Stimulated activated CD8-positive, alpha-beta memory T cell treated with anti-CD3 and anti-CD28 coated beads, Interleukin-4, amount 100 ng/mL, for 4 hours (primary cell): ENCODE data around the gene CRIP2.

Source experiments
- DNase-seq, 2 donors: peaks; one replicate each; pipeline ENCODE4 v3.0.0-alpha.2; 2020; ENCODE audit warnings: low read depth in 2 of 2, low spot score in 1 of 2

Gene CRIP2

DNA sequence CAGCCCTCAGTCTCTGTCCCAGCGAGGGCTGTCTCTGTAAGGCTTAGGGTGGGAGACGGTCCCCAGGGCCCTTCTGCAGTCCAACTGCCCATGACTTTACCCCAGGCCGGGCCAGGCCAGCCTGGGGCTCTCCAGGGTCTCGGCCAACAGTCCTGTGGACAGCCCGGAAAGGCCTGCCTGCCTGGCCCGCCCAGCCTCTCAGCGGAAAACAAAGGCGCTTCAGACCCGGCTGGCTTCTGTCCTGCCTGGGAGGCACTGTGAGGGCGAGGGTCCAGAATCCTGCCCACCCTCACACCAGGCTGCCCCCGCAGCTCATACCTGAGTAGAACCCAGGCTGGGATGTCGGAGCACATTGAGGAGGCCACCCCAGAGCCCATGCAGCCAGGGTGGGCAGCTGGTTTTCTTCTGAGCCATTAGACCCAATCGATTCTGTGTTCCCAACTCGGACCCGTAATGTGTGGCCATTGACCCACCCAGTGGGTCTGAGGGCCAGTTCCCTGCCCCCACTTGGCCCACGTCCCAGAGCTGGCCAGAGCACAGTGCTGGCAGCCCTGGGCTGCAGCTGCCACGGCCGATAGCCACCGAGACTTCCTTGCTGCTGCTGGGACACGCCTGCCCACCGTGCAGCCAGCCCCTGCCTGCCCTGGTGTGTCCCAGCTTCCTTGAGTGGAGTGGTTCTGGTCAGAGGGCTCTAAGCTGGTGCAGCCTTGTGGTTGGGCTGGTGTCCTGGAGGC is 1.6 kb downstream of the CRIP2 start:
- no peak for DNase-seq

DNA sequence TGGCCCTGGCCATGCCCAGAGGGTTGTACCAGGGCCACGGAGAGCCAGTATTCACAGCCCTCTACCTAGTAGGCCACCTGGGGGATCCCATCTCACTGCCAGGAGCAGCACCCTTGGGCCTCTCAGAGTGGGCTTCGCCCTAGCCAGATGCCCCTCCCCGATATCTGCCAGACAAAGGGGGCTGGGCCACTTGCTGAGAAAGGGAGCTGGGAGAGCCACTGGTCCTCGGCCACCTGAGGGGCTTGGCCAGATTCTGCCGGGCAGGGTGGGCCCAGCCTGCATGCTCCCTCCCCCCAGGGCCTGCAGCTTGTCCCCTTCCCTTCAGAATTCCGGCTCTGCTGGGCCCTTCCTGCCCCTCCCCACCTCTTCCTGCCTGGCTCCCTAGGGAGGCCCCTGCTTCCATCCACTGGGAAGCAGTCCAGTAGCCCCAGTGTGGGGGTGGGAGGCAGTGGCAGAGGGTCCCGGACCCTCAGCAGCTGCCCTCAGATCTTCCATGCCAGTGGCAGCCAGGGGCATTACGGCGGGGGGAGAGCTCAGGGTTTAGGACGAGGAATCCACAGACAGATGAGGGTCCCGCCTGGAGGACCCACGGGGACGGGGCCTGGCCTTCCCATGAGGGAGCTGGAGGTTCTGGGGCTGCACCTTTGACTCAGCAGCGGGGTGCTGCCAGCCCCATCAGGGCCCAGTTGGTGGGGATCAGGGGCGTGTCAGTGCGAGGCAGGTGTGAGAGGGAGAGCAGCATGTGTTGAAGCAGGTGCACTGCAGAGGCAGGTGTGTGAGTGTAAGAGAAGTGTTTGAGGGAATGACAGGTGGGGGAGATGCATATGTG is 2.4 kb downstream of the CRIP2 start:
- DNase-seq = no peak

DNA sequence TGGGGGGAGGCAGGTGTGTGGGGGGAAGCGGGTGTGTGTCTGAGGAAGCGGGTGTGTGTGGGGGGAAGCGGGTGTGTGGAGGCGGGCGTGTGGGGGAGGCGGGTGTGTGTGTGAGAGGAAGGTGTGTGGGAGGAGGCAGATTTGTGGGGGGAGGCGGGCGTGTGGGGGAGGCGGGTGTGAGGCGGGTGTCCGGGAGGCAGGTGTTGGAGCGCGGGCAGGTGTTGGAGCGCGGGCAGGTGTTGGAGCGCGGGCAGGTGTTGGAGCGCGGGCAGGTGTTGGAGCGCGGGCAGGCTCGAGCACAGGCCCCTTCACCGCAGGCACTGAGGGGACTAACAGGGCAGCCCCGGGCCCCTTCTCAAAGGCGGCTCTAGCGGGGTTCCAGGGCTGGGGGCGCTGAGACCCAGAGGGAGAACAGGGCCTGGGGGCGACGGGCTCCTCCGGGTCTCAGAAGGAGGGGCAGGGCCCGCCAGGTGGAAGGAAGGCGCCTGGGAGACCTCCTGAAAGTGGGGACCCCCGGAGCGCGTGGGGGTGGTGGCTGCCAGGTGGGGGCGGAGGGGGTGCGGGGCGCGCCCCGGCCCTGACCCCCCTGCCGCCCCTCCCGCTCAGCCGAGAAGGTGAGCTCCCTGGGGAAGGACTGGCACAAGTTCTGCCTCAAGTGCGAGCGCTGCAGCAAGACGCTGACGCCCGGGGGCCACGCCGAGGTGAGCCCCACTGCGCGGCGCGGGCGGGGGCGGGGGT is 3.2 kb downstream of the CRIP2 start:
- no peak for DNase-seq

DNA sequence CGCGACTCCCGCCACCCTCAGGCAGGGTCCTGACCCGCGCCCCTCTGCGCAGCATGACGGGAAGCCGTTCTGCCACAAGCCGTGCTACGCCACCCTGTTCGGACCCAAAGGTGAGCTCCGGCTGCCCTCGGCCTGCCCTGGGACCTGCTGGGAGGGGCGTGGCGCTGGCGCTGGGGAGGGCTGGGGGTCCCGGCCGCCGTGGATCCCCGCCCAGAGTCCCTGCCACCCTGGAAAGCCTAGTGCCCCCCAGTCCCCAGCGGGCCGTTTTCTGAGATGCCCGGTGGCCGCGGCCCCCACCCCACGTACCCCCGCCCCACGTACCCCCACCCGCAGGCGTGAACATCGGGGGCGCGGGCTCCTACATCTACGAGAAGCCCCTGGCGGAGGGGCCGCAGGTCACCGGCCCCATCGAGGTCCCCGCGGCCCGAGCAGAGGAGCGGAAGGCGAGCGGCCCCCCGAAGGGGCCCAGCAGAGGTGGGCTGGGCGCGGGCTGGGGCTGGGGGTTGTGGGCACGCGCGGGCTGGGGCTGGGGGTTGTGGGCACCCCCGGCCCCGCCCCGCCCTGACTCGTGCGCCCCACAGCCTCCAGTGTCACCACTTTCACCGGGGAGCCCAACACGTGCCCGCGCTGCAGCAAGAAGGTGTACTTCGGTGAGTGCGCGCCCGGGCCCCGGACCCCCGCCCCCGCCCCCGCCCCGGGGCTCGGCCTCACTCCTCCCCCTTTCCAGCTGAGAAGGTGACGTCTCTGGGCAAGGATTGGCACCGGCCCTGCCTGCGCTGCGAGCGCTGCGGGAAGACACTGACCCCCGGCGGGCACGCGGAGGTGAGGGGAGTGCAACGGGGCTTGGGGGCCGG is 4.0 kb downstream of the CRIP2 start:
- DNase-seq = no peak

DNA sequence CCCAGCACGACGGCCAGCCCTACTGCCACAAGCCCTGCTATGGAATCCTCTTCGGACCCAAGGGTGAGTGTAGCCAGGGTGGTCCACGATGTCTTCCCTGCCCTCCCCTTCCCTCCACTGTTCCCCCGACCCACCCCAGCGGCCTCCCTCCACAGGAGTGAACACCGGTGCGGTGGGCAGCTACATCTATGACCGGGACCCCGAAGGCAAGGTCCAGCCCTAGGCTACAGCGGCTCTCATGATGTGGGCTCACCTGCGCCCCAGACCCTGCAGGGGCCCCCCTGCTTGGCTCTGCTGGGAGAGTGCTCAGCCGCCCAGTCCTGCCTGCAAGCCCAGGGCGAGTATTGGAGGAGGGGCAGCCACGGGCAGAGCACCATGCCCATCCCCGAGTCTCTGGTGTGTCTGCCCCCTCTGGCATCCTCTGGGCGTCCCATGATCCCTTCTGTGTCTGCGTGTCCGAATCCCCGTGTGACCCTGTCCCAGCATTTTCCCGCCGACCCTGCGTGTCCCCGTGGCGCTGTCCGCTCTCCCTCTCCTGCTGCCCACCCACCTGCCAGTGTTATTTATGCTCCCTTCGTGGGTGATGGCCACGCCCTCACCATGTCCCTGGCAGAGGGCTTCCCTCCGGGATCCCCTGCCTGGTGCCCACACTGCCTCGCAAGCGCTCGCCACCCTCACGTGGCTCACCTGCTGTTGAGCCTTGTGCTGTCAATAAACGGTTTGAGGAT is 5.0 kb downstream of the CRIP2 start:
- no peak for DNase-seq

DNA sequence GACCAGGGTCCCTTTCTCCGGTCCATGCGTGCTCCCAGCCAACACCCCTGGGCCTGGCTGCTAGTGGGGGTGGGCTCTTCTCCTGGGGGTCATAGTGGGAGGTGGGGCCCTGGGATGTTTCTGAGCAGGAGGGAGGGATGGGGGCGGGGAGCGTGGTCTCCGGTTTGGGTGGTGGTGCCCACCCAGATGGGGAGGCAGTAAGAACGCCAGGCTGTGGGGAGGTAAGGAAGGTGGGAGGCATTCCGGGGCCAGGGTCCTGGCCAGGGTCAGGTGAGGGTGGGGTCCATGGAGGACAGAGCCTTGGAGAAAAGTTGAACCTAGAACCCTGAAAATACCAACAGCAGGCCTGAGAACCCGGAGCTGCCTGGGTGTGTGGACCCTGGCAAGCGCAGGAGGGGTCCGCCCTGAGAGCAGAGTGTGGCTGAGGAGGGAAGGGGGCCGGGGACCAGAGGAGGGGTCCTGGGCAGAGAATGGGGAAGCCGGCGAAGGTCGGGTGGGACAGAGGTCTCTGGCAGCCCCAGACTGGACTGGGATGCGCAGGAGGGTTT is 5.7 kb downstream of the CRIP2 start:
- DNase-seq = no peak

DNA sequence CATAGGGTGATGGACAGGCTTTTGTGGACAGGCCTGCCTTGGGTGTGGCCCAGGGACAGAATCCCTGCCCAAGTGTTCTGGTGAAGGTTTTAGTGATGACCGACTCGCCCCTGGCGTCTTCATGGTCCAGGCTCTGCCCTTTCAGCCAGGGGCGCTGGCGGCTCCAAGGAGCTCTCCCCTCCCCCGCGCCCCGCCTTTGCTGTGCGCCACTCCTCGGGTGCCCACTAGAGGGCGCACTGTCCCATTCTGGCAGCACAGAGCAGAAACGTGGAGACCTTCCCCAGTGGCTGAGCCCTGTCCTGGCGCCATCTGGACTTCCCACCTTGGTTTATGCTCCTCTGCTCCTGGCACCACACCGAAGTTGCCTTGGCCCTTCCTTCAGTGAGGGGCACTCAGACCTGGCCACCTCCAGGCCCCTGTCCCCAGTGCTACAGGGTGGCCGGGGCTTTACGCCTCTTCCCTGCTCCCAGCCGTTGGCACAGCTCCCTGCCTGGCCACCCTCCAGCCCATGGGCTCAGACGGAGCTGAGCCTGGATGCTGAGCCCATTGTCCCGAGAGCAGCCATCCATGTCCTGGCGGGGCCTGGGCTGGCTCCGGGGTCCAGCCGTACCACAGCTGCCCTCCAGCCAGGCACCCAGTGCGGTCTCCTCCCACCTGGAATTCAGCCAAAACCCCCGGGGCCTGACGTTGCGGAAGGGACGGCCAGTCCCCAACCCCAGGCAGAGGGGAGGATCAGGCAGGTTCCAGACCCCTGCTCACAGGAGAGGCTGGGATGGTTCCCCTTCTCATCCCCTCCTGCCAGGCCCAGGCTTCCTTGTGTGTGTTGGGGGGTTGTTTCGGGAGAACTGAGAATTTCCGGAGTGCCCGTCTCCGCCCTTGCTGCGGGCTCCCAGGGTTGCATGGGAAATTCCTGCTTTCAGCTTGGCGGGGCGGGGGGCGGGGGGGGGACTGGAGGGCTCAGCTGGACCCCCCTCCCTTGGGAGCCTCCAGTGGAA is 6.5 kb downstream of the CRIP2 start:
- peak; percentile 62 to 87 for DNase-seq

DNA sequence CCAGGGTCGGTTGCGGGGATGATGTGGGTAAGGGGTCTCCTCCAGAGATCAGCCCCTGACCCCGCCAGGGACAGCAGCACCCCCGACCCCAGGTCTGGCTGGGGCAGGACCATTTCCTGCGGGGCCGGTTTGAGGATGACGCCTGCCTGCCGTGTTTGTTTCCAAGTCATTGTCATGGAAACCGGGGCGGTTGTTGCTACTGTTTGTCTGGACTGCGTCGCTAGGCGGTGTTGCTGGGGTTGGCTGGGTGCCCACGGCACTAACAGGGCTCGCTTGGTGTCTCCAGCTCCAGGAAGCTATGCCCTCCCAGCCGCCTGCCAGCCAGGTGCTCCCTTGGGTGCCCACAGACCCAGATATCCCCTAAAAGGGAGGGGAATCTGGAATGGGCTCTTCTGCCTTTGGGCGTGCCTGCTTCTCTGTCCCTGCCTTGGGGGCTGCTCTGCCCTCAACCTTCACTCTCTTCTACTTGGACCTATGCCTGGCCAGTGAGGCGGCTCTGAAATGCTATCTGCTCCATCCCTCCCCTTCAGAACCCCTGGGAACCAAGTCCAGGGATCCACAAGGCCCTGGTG is 7.4 kb downstream of the CRIP2 start:
- peak; percentile 79 to 83 for DNase-seq

DNA sequence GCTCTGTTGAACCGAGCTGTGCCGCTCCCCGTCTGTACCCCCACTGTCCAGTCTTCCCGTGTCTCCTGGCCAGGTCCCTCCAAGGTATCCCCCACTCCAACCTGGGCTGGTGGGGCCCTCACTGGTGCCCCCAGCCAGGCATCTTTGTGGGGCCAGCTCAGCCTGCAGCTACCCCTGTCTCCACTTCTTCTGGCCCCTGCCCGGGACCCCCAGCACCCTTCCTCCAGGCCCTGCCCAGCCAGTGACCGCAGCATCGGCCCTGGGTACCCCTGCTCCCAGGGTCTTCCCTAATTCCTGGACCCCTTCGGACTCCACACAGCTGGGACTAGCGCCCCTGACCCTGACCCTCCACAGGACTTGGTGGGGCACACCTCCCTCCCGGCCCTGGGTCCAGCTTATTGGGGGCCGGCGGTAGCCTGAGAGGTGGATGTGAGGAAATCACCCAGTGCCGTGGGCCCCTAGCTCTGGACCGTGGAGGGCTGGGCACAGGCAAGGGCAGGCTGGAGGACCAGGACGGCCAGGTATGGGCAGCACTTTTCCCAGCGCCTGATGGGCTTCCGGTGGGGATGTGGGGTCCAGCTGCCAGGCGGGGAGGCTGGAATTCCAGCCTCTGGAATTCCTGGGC is 8.0 kb downstream of the CRIP2 start:
- no peak for DNase-seq

DNA sequence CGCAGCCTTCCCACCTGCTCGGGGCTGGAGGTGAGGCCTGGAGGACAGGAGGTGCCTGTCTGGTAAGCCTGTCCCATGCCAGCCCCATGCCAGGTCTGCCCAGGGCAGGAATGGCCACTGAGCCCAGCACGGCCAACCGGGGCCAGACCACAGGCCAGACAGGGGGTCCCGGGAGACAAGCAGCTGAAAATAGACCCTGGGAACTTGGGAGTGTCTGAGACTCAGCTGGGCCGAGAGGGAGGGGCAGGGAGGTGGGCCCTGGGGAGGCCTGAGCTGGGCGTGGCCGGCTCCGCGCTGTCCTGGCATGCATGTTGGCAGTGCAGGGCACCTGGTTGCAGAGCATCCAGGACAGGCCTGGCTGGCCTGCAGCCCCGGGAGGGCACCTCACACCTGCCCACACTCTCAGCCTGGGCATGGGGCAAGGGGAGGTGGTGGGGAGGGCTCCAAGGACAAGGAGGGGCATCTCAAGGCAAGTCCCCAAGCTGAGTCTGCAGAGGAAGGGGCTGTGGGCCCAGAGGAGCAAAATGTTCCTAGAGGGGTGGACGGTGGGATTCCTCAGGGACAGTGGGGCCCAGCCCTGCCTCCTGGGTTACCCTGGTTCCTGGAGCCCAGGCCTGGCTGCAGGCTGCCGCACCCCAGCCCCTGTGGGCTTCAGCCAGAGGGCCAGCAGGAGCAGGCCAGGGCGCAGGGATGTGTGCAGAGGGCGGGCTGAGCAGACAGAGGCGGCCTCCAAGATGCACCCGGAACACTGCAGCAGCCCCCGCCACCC is 8.9 kb downstream of the CRIP2 start:
- no peak for DNase-seq

DNA sequence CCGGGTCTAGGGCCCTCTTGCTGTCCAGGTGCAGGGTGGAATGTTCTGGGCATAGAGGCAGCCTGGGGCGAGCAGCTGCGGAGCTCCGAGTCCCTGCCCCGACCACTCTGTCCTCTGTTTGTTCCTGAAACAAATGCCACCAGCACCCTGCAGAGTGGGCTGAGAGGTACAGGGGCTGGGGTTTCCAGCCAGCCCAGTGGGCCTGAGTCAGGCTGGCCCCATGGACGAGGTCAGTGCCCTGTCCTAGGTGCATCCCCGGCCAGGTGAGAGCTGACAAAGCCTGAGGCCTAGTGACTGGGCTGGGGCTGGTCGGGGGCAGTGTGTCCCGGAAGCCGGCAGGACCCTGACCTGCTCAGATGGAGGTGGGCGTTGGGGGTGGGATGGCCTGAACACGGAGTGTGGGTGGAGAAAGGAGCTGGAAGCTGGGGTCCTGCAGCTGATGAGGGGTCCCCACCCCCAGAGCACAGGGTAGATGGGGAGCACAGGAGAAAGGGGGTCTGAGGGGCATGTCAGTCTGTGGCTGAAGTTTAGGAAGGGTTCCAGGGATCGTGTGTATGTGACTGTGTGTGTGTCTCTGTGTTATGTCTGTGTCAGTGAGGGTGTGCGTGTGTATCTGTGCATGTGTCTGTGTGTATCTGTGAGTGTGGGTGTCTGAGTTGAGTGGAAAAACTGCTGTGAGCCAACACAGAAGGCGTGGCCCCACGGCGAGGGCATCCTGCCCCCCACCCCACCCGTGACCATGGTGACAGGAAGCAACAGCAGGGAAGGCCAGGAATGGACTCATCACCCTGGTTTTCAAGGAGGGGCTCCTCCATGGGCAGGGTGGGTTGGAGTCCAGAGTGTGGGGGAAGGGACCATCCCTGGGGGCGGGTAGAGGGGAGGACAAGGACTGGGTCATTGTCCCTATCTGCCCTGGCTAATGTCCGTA is 9.7 kb downstream of the CRIP2 start:
- no peak for DNase-seq

DNA sequence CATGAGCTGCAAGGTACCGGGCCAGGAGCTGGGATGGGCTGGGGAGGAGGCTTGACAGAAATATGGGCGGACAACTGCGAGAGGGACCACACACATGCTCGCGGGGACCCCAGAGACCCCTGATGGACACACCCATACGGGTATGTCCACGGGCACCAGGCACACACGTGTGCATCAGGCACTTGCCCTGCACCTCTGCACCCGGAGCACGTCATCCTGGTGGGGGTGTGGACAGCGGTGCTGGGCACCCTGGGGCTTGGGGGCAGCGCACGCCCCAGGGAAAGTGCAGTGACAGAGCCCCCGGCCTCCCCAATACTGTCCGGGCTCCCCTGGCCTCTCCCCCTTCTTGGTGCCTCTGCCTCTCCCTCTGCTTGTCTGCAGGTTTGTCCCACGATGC is 10.4 kb downstream of the CRIP2 start:
- DNase-seq = no peak

DNA sequence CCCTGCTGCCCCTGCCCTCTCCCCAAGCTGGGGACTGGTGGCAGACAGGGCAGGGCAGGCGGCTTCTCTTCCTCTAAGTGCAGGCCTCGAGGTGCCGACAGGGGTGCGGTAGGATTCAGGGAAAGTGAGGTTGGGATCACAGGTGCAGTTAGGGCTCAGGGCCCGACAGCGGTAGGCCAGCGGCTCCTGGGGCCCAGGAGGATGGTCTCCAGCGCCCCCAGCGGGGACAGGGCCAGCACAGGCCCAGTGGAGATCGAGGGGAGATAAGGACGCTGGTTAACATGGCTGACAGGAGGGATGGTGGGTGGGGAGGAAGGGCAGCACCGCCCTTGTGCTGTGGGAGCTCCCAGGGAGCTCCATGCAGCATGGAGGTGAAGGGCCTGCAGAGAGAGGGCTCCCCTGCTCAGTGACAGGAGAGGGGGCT is 11.1 kb downstream of the CRIP2 start:
- no peak for DNase-seq

DNA sequence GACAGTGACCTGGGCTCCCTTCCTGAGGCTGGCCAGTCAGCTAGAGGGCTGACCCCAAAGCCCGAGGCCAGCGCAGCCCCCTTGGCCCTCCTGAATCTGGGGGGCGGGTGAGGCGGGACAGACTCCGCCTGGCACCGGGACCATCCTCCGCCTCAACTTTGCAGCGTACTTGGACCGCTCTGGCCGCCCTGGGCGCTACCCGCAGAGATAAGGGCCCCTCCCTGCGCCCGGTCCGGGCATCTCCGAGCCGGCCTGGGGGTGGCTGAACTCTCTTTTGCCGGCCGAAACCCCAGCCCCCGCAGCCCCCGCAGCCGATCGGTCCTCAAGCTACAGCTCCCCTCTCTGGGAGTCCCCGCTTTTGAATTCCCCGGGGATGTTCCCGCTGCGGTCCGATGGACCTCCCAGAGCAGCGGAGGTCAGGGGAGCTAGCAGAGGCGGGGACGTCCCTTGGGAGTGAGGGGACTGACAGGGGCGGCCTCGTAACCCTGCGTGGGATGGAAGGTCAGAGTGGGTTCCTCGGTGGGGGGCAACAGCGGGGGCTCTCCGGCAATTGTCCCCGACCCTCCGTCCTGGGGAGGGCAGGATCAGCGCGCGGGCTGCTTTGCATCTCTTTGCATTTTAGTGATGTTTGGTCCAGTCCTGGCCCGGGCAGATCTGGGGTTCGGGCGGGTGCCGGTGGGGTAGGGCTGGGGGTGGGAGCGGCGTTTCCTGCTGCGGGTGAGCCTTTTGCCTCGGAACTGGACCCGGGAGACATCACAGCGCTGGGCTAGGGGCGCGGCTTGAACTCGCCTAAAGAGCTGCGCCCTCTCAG is 11.7 kb downstream of the CRIP2 start, which contains the start of gene CRIP1:
CRIP1 (plus strand) TSS at position 724 of the 811 bp plus-strand sequence. CDS start 374 bp downstream, outside the sequence.
- no peak for DNase-seq

DNA sequence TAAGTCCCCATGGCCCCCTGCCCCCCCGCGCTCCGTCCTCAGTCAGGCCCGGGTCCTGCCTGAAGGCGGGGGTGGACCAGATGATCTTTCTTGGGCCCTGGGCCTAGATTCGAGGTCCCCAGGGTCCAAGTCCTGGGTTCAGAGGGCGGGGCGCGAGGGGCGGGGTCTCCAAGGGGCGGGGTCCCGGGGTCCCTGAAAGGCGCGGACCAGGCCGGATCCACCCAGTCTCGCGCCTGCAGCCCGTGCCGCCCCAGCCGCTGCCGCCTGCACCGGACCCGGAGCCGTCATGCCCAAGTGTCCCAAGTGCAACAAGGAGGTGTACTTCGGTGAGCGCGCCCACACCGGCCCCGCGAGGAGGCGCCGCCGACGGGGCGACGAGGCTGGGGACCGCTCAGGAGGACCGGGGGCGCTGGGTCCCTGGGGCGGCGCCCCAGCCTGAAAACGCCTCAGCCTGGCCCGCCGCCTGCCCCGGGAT is 12.4 kb downstream of the CRIP2 start:
- DNase-seq = no peak
